RWPE1 (cell line): ENCODE results near the gene RIOK2.

ENCODE experiments used
- CTCF ChIA-PET: fragments of 350-600 bp; sonication (Branson Sonifier 250); formaldehyde crosslinking; extraction: SDS; loops from one replicate; lab custom pipeline; 2021; lab: Yijun Ruan, JAX
- POLR2A ChIA-PET: fragments of 400-600 bp; formaldehyde crosslinking; extraction: SDS; loops from one replicate; lab custom pipeline; 2020; ENCODE audit warnings: antibody characterized with exemption; ENCODE audit not compliant: low non-redundant PET; lab: Yijun Ruan, JAX
- DNase-seq: peaks from one replicate; pipeline ENCODE4 v3.0.0; 2012; ENCODE audit warnings: low spot score
- H3K27ac ChIP-seq: fragments of 450-650 bp; 2 replicates; pipeline ENCODE4 v1.5.1; 2017
- TF ChIP-seq, protein P1 (sequence below): fragments of 450-650 bp; conservative IDR thresholded peaks from 2 replicates; pipeline ENCODE4 v1.5.1; 2017; ENCODE audit warnings: low read depth, mild to moderate bottlenecking

Gene RIOK2

GRCh38 chr5:97127727-97128126, 55.3 kb downstream of the RIOK2 start:
- TF ChIP-seq, protein P1, sequence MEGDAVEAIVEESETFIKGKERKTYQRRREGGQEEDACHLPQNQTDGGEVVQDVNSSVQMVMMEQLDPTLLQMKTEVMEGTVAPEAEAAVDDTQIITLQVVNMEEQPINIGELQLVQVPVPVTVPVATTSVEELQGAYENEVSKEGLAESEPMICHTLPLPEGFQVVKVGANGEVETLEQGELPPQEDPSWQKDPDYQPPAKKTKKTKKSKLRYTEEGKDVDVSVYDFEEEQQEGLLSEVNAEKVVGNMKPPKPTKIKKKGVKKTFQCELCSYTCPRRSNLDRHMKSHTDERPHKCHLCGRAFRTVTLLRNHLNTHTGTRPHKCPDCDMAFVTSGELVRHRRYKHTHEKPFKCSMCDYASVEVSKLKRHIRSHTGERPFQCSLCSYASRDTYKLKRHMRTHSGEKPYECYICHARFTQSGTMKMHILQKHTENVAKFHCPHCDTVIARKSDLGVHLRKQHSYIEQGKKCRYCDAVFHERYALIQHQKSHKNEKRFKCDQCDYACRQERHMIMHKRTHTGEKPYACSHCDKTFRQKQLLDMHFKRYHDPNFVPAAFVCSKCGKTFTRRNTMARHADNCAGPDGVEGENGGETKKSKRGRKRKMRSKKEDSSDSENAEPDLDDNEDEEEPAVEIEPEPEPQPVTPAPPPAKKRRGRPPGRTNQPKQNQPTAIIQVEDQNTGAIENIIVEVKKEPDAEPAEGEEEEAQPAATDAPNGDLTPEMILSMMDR, result no peak
- no peak for DNase-seq
- ChIA-PET CTCF (interaction anchor here (0.7 to 1.2 kb wide), 2 partner anchors 34 to 68 kb away, joined by 3 to 4 read pairs; no protein-coding TSS in a partner anchor), POLR2A (no interaction called here)
- no peak overlapping the region for H3K27ac ChIP-seq

GRCh38 chr5:97125125-97125683, 57.8 kb downstream of the RIOK2 start:
- CTCF ChIA-PET, result interaction anchor here (0.5 kb wide), 1 partner anchor 618 kb away, joined by 3 read pairs; no protein-coding TSS in a partner anchor
- no peak overlapping the region for H3K27ac ChIP-seq
- DNase-seq, result no peak
- TF ChIP-seq, protein P1, result no peak
- POLR2A ChIA-PET, result no interaction called here

DNA sequence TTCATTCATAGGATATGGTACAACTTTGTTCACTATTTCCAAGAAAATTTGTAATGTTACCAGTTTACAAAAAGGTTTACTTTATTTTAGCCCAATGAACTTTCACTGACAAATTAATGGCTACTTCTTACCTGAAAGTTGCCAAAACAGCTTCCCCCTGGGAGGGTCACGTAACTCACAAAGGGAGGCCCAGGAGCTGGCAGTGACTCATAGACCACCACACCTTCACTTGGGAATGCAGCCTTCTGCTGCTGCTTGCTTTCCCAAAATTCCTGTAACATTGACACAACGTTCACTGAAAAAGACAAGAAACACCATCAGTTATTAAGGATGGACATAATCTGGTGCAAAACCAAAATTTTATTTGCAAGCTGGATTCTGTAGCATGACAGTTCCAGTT, 58.7 kb downstream of the RIOK2 start:
- peak; percentile 80 for DNase-seq
- ChIA-PET CTCF (no interaction called here), POLR2A (no interaction called here)
- TF ChIP-seq, protein P1, result no peak
- no peak overlapping the region for H3K27ac ChIP-seq

DNA sequence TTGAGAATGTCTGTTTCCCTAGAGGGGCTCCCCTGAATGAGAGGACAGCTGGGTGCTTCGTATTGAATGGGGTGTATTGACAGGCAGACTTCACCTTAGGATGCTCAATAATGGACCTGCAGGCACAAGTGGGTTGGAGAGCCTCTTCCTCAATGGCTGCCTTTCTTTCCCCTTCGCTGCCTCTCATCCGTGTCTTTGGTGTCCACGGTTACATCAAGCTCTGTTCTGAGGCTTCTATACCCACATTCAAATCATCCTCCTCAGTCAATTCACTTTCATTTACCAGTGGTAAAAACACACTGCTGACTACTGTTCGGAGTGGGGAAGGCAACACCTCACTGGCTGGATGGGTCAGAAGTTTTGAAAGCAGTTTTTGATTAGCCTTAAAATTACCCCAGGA, 61.2 kb downstream of the RIOK2 start:
- no peak for DNase-seq
- no peak overlapping the region for H3K27ac ChIP-seq
- ChIA-PET POLR2A (no interaction called here), CTCF (no interaction called here)
- TF ChIP-seq, protein P1, result no peak

- ChIA-PET POLR2A (no interaction called here), CTCF (no interaction called here)
- TF ChIP-seq, protein P1, result no peak
Measured at GRCh38 chr5:97120195-97120594, 62.9 kb downstream of the RIOK2 start.

GRCh38 chr5:97119007-97119390, 64.0 kb downstream of the RIOK2 start:
- ChIA-PET CTCF (interaction anchor here (1.1 kb wide), 1 partner anchor 125 kb away, joined by 3 read pairs; no protein-coding TSS in a partner anchor), POLR2A (no interaction called here)
- TF ChIP-seq, protein P1, result no peak
- no peak overlapping the region for H3K27ac ChIP-seq
- no peak for DNase-seq

More at GRCh38 chr5:97120195-97120594, 62.9 kb downstream of the RIOK2 start:
- DNase-seq, result no peak
- no peak overlapping the region for H3K27ac ChIP-seq
